Prostate gland (tissue), 2 donors: ENCODE measurements around the gene SLC17A2.
"Not testable (repeated sequence)": the region's sequence is repeated elsewhere in the genome, so short reads cannot be mapped to it uniquely, and the experiment has no call there.

Experiments
- POLR2AphosphoS5 ChIP-seq: sonication (generic); formaldehyde crosslinking; IDR thresholded peaks from one replicate; pipeline ENCODE4 v1.6.1; 2017; ENCODE audit warnings: antibody characterized with exemption
- TF ChIP-seq, protein P1 (sequence below), 4 experiments: fragments of 200-600 bp in 2 of 4; fragments of 450-650 bp in 2 of 4; sonication (generic) in 2 of 4; IDR thresholded peaks; 1 replicate in 3 of 4; 2 replicates in 1 of 4; pipeline ENCODE4 v1.5.1; 2016 to 2019; ENCODE audit warnings: antibody characterized with exemption in 4 of 4, mild to moderate bottlenecking in 2 of 4, moderate library complexity in 2 of 4

DNA sequence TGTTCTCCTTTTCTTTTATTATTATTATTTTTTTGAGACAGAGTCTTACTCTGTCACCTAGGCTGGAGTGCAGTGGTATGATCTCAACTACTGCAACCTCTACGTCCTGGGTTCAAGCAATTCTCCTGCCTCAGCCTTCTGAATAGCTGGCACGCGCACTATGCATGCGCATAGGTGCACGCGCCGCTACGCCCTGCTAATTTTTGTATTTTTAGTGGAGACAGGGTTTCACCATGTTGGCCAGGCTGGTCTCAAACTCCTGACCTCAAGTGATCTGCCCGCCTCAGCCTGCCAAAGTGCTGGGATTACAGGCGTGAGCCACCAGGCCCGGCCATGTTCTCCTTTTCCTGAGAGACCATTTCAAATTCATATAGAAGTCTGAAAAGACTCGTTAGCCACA lies 706 bp downstream of the SLC17A2 start:
- TF ChIP-seq, protein P1, sequence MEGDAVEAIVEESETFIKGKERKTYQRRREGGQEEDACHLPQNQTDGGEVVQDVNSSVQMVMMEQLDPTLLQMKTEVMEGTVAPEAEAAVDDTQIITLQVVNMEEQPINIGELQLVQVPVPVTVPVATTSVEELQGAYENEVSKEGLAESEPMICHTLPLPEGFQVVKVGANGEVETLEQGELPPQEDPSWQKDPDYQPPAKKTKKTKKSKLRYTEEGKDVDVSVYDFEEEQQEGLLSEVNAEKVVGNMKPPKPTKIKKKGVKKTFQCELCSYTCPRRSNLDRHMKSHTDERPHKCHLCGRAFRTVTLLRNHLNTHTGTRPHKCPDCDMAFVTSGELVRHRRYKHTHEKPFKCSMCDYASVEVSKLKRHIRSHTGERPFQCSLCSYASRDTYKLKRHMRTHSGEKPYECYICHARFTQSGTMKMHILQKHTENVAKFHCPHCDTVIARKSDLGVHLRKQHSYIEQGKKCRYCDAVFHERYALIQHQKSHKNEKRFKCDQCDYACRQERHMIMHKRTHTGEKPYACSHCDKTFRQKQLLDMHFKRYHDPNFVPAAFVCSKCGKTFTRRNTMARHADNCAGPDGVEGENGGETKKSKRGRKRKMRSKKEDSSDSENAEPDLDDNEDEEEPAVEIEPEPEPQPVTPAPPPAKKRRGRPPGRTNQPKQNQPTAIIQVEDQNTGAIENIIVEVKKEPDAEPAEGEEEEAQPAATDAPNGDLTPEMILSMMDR (IDR thresholded peaks at IDR 0.05) = not testable (repeated sequence)
- TF ChIP-seq POLR2AphosphoS5 = not testable (repeated sequence)
